GM19193 (cell line): Measurements from ENCODE around the gene CAGE1.

Experiments
- POLR2A ChIP-seq: IDR thresholded peaks from 4 replicates; pipeline ENCODE4 v1.6.1; 2011; ENCODE audit not compliant: insufficient read depth, insufficient read length; ENCODE audit errors: extremely low read depth

The CAGE1 gene

GRCh38 chr6:7282097-7282906 lies 107.2 kb downstream of the CAGE1 start:
- no peak for TF ChIP-seq POLR2A
